K562 (cell line): ENCODE results near the gene RORC. TPM values are rescaled to one million over a fixed set of nuclear protein-coding genes. Genes with fewer than 3 reads are reported as not detected.

Experiments used
- ATAC-seq: fragments of 200-7000 bp; cut with Tn5 transposase; 3 replicates; pipeline ENCODE4 v1.9.1; 2020; ENCODE audit warnings: moderate library complexity
- BruUV-seq: library from RNA; stranded (reverse); fragments of 400-500 nt; replicated peaks from 2 replicates; lab custom pipeline; 2021; lab: Mats Ljungman, UMichigan
- CTCF ChIA-PET: fragments of 300-600 bp; formaldehyde crosslinking; extraction: SDS; loops from one replicate; lab custom pipeline; 2021; ENCODE audit warnings: low intra/inter-chr PET ratio; lab: Yijun Ruan, JAX
- POLR2A ChIA-PET: fragments of 300-600, 350-650 bp; sonication (Branson Sonifier 250); formaldehyde crosslinking; extraction: SDS; loops from one replicate; lab custom pipeline; 2021; ENCODE audit warnings: antibody characterized with exemption, inconsistent platforms; lab: Yijun Ruan, JAX
- DNase-seq, 4 experiments: peaks; one replicate each; pipeline versions ENCODE4 v3.0.0 to v3.0.0-alpha.2; 2011 to 2018; ENCODE audit warnings: low spot score in 3 of 4, mixed read lengths in 3 of 4; ENCODE audit errors: extremely low read depth in 1 of 4
- FAIRE-seq: peaks from 2 replicates; lab custom pipeline; 2011; peaks lifted over from hg19 to GRCh38; lab: Jason Lieb, UNC
- H2AFZ ChIP-seq: 2 replicates; pipeline ENCODE4 v1.6.0; 2011; ENCODE audit warnings: low read depth, low read length, control low read depth, inconsistent platforms
- H3K27ac ChIP-seq: fragments of 200-600 bp; 3 replicates; pipeline ENCODE4 v1.8.0; 2011; ENCODE audit warnings: low read depth, mild to moderate bottlenecking, control low read depth, inconsistent platforms, low read length, moderate library complexity, mixed read lengths; ENCODE audit errors: extremely low read depth
- H3K27me3 ChIP-seq, 2 experiments: fragments of 300-600 bp in 1 of 2; 2 replicates in 1 of 2; 3 replicates in 1 of 2; pipeline versions ENCODE4 v1.6.0 to v1.8.0; 2011; ENCODE audit warnings: inconsistent platforms in 2 of 2, low read length in 2 of 2, mild to moderate bottlenecking in 1 of 2, mixed read lengths in 1 of 2, moderate library complexity in 1 of 2; ENCODE audit not compliant: control insufficient read depth in 2 of 2, insufficient read depth in 2 of 2
- H3K36me3 ChIP-seq: fragments of 300-600 bp; 3 replicates; pipeline ENCODE4 v1.8.0; 2011; ENCODE audit warnings: mild to moderate bottlenecking, low read length, inconsistent platforms; ENCODE audit not compliant: control insufficient read depth, insufficient read depth
- H3K4me1 ChIP-seq, 2 experiments: fragments of 200-600 bp in 1 of 2; replicated peaks in 1 of 2; 2 replicates in 1 of 2; 3 replicates in 1 of 2; pipeline versions ENCODE4 v1.5.1 to v1.8.0; 2011; ENCODE audit warnings: inconsistent platforms in 2 of 2, low read length in 2 of 2, mild to moderate bottlenecking in 1 of 2, mixed read lengths in 1 of 2, moderate library complexity in 1 of 2; ENCODE audit not compliant: control insufficient read depth in 2 of 2, insufficient read depth in 2 of 2
- H3K4me2 ChIP-seq: 2 replicates; pipeline ENCODE4 v1.6.1; 2011; ENCODE audit warnings: low read length, control low read depth, inconsistent platforms, mixed read lengths; ENCODE audit not compliant: insufficient read depth
- H3K4me3 ChIP-seq: fragments of 200-600 bp; sonication (generic), shearing (Covaris generic); 2 replicates; pipeline ENCODE4 v1.5.1; 2016; ENCODE audit warnings: control low read depth, inconsistent platforms
- H3K79me2 ChIP-seq: fragments of 200-600 bp; 3 replicates; pipeline ENCODE4 v1.8.0; 2011; ENCODE audit warnings: low read length, inconsistent platforms; ENCODE audit not compliant: control insufficient read depth, insufficient read depth
- H3K9ac ChIP-seq, 2 experiments: 2 replicates each; pipeline versions ENCODE4 v1.6.0 to v1.6.1; 2011; ENCODE audit warnings: low read depth in 2 of 2, low read length in 2 of 2, control low read depth in 1 of 2, inconsistent platforms in 1 of 2, mild to moderate bottlenecking in 1 of 2, mixed read lengths in 1 of 2; ENCODE audit not compliant: insufficient read depth in 1 of 2
- H3K9me1 ChIP-seq: one replicate; pipeline ENCODE4 v1.6.0; 2011; ENCODE audit warnings: inconsistent platforms, mild to moderate bottlenecking, low read length, moderate library complexity; ENCODE audit not compliant: control insufficient read depth, insufficient read depth
- H3K9me3 ChIP-seq: replicated peaks from 2 replicates; pipeline ENCODE4 v1.5.1; 2011; ENCODE audit warnings: low read depth, low read length, inconsistent platforms; ENCODE audit not compliant: control insufficient read depth, insufficient read depth
- H4K20me1 ChIP-seq: replicated peaks from 2 replicates; pipeline ENCODE4 v1.6.1; 2011; ENCODE audit warnings: low read length, inconsistent platforms, mixed read lengths; ENCODE audit not compliant: control insufficient read depth, insufficient read depth
- BRD9 ChIP-seq: fragments of 450-650 bp; IDR thresholded peaks from 2 replicates; pipeline ENCODE4 v1.6.1; 2018; ENCODE audit warnings: low read depth; ENCODE audit not compliant: partially characterized antibody
- E2F3 ChIP-seq: fragments of 250-450 bp; sonication (Bioruptor Pico); IDR thresholded peaks from 2 replicates; pipeline ENCODE4 v1.4.0; 2020; ENCODE audit warnings: mild to moderate bottlenecking
- ELF4 ChIP-seq: fragments of 450-650 bp; formaldehyde crosslinking; IDR thresholded peaks from 2 replicates; pipeline ENCODE4 v1.4.0; 2022; ENCODE audit warnings: missing genetic modification characterization
- FOXM1 ChIP-seq, 2 experiments: fragments of 450-650 bp in 1 of 2; sonication (generic) in 1 of 2; formaldehyde crosslinking in 1 of 2; IDR thresholded peaks; 2 replicates each; pipeline versions ENCODE4 v1.6.1 to v1.9.0; 2017 to 2022; ENCODE audit warnings: low read depth in 2 of 2, mild to moderate bottlenecking in 2 of 2, missing genetic modification reagents in 1 of 2, moderate library complexity in 1 of 2
- GATA2 ChIP-seq: sonication (generic); formaldehyde crosslinking; IDR thresholded peaks from 2 replicates; pipeline ENCODE4 v1.4.0; 2020; ENCODE audit warnings: mild to moderate bottlenecking, missing genetic modification reagents
- L3MBTL2 ChIP-seq: fragments of 450-650 bp; IDR thresholded peaks from 2 replicates; pipeline ENCODE4 v1.6.1; 2016; ENCODE audit warnings: mild to moderate bottlenecking, moderate library complexity
- MYNN ChIP-seq, 2 experiments: sonication (generic); formaldehyde crosslinking in 1 of 2; IDR thresholded peaks; 2 replicates each; pipeline versions ENCODE4 v1.5.0 to v1.6.1; 2016 to 2020; ENCODE audit warnings: antibody characterized with exemption in 1 of 2, missing genetic modification reagents in 1 of 2
- NELFE ChIP-seq: IDR thresholded peaks from 2 replicates; pipeline ENCODE4 v1.6.1; 2011; ENCODE audit warnings: mild to moderate bottlenecking; ENCODE audit not compliant: insufficient read depth, insufficient read length
- NFIC ChIP-seq: fragments of 450-650 bp; IDR thresholded peaks from 2 replicates; pipeline ENCODE4 v1.6.1; 2017; ENCODE audit warnings: mild to moderate bottlenecking, inconsistent platforms
- RFX1 ChIP-seq: fragments of 450-650 bp; IDR thresholded peaks from 2 replicates; pipeline ENCODE4 v1.6.1; 2016; ENCODE audit warnings: mild to moderate bottlenecking, moderate library complexity
- USF1 ChIP-seq: sonication (generic); formaldehyde crosslinking; IDR thresholded peaks from 2 replicates; pipeline ENCODE4 v1.9.0; 2022; ENCODE audit warnings: mild to moderate bottlenecking, missing genetic modification reagents
- WHSC1 ChIP-seq: IDR thresholded peaks from one replicate; pipeline ENCODE4 v1.6.1; 2012; ENCODE audit warnings: low read length, control low read depth, inconsistent platforms
- YY1 ChIP-seq, 3 experiments: IDR thresholded peaks; 2 replicates each; pipeline ENCODE4 v1.6.1; 2011; ENCODE audit warnings: low read length in 2 of 3, mild to moderate bottlenecking in 2 of 3, moderate library complexity in 2 of 3, borderline replicate concordance in 1 of 3, control low read depth in 1 of 3, low read depth in 1 of 3; ENCODE audit not compliant: insufficient read depth in 3 of 3, insufficient replicate concordance in 2 of 3, control insufficient read depth in 1 of 3, insufficient read length in 1 of 3; ENCODE audit errors: extremely low read depth in 1 of 3
- ZNF316 ChIP-seq: fragments of 450-650 bp; IDR thresholded peaks from 2 replicates; pipeline ENCODE4 v1.6.1; 2016
- ZNF507 ChIP-seq: conservative IDR thresholded peaks from 2 replicates; pipeline ENCODE4 v1.6.1; 2017; ENCODE audit warnings: missing genetic modification characterization, missing compliant biosample characterization
- WGBS: fragments of 100-300 bp; shearing (Covaris generic); methylation state at CpG from one replicate; pipeline ENCODE4 v1.1.6; 2016; ENCODE audit warnings: low coverage, mixed read lengths; ENCODE audit not compliant: insufficient coverage; ENCODE audit errors: missing lambda C conversion rate; 5-methylcytosine and 5-hydroxymethylcytosine counted together
- in situ Hi-C: fragments of 300-500 bp; cut with MboI; formaldehyde crosslinking; loops from 4 replicates; pipeline ENCODE4 v1.15.0; 2018; ENCODE audit warnings: inconsistent platforms, mixed read lengths
- intact Hi-C: fragments of 100-400 bp; cut with micrococcal nuclease; formaldehyde crosslinking; loops from 2 replicates; pipeline ENCODE4 v1.14.2; 2022
- polyA plus RNA-seq, 8 experiments: library from polyadenylated mRNA; depleted of rRNA in 4 of 8; stranded (reverse) in 5 of 8; unstranded in 3 of 8; fragments of >200 nt; fragmentation: Nextera tagmentation in 2 of 8; fragmentation: Illumina TruSeq in 1 of 8; extraction: Ambion mirVana in 2 of 8; extraction: Trizol in 1 of 8; gene quantifications; 2 replicates each; pipeline versions ENCODE4 v1.2.1 to v1.2.3, GENCODE V29; 2011 to 2014; ENCODE audit warnings: inconsistent platforms in 1 of 8, missing spikeins in 1 of 8
- total RNA-seq, 7 experiments: library from RNA; depleted of rRNA in 6 of 7; stranded (reverse); fragments of >200 nt in 6 of 7; fragmentation: Illumina TruSeq in 2 of 7; extraction: Trizol in 2 of 7; gene quantifications; 2 replicates each; pipeline versions ENCODE4 v1.2.1 to v1.2.3, GENCODE V29; 2011 to 2021; ENCODE audit warnings: low replicate concordance in 1 of 7

RORC gene
- total and polyA plus RNA-seq, 9 of the 15 experiments (the other 6 are each of a cell fraction or from before 2014, with no cell fraction given) = not detected

- ATAC-seq (no peak), DNase-seq (no peak), FAIRE-seq (no peak)
- Histone ChIP-seq H2AFZ (no peak overlapping the region), H3K9me3 (no peaks in the 10 kb centered on the region), H3K4me2 (no peak overlapping the region), H3K9me1 (no peaks in the 10 kb centered on the region), H4K20me1 (no peaks in the 10 kb centered on the region), H3K4me3 (no peak overlapping the region), H3K4me1 (peaks cover 0 to 17% of the 10 kb centered on the region in 2 experiments; a peak in 2 of 5 replicates), H3K79me2 (no peaks in the 10 kb centered on the region), H3K9ac (no peak overlapping the region), H3K27ac (no peak overlapping the region), H3K36me3 (no peaks in the 10 kb centered on the region), H3K27me3 (peaks cover 4 to 12% of the 10 kb centered on the region in 2 experiments; a peak in 3 of 5 replicates)
- POLR2A ChIA-PET = interaction anchor here (0.6 to 1.1 kb wide), 5 partner anchors 9 to 303 kb away, joined by 3 read pairs; partner anchors contain the start of gene TUFT1
- TF ChIP-seq BRD9 = no peak
- TF ChIP-seq MYNN (IDR thresholded peaks at IDR 0.05) = no peak
- TF ChIP-seq MYNN (CRISPR knock-in tag; IDR thresholded peaks at IDR 0.05) = no peak
- TF ChIP-seq YY1 (IDR thresholded peaks at IDR 0.05; ENCODE audit: borderline replicate concordance in 1 of 3, control insufficient read depth in 1 of 3, extremely low read depth in 1 of 3, insufficient read depth in 3 of 3, insufficient read length in 1 of 3, insufficient replicate concordance in 2 of 3, low read depth in 1 of 3, low read length in 2 of 3) = no peak
- TF ChIP-seq NELFE = no peak
- no peak for TF ChIP-seq ELF4 (CRISPR knock-in tag)
- no peak for TF ChIP-seq E2F3 (CRISPR knock-in tag)
- TF ChIP-seq ZNF316 = no peak
- no peak for TF ChIP-seq ZNF507 (tag)
- TF ChIP-seq RFX1 = no peak
- TF ChIP-seq NFIC = no peak
- no peak for TF ChIP-seq GATA2 (CRISPR knock-in tag)
- no peak for TF ChIP-seq L3MBTL2
- TF ChIP-seq USF1 (CRISPR knock-in tag) = no peak
- no peak for TF ChIP-seq WHSC1
- no peak for TF ChIP-seq FOXM1 (IDR thresholded peaks at IDR 0.05; ENCODE audit: low read depth)
- no peak for TF ChIP-seq FOXM1 (CRISPR knock-in tag; IDR thresholded peaks at IDR 0.05; ENCODE audit: low read depth)
- no TSS peak for BruUV-seq
- intact Hi-C loops = loop anchor here (2.0 to 5.0 kb wide), 3 partner anchors 102 to 535 kb away; no protein-coding TSS in a partner anchor
- CTCF ChIA-PET = interaction anchor here (0.6 to 2.7 kb wide), 5 partner anchors 50 to 394 kb away, joined by 3 to 26 read pairs (median 6); no protein-coding TSS in a partner anchor
- in situ Hi-C loops = no loop called here
- WGBS = 21% methylated on average over 3 of the region's 3 CpGs
Measured at GRCh38 chr1:151837197-151837596, 5.6 kb upstream of the RORC start.
